CD4-positive, alpha-beta T cell treated with Interleukin-15 for 4 hours (primary cell): ENCODE data around the gene IL1RAPL2.
"Not testable (repeated sequence)": the region's sequence is repeated elsewhere in the genome, so short reads cannot be mapped to it uniquely, and the experiment has no call there.

Source experiments
- DNase-seq: peaks from one replicate; pipeline ENCODE4 v3.0.0-alpha.2; 2020; ENCODE audit warnings: low spot score

IL1RAPL2 gene

DNA sequence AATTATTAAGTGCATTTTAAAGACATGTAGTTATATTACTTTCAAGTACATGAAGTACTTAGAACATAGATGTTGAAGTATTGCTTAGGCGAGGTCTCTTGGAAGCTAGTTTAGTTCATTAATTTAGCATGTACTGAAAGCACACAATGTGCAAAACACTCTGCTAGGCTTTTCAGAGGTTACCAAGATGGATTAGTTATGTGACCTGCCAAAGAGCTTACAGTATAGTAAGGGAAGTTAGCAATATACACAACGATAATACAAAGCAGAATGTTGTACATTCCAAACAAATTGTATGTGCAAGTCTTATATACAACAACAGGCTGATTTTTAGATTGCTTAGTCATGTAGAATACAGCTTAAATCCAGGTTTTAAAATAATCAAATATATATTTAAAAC is 1137.9 kb downstream of the IL1RAPL2 start:
- no peak for DNase-seq

DNA sequence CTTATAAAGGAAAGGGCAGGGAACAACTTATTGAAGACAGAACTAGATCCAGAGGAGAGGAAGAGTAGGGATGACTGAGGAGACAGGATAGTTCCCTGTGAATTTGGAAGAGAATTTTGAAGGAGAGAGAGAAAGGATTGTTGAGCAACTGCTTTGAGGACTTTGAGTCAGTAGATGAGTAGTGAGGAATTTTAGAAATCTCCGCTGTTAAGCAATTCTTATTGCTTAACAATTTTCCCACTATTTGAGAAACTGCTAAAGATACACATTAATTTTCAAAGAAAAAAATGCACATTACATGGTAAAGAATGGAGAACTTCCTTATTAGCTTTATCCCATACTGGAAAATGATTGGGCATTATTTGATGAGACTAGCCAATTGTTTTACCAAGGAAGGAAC is 1140.0 kb downstream of the IL1RAPL2 start:
- no peak for DNase-seq

DNA sequence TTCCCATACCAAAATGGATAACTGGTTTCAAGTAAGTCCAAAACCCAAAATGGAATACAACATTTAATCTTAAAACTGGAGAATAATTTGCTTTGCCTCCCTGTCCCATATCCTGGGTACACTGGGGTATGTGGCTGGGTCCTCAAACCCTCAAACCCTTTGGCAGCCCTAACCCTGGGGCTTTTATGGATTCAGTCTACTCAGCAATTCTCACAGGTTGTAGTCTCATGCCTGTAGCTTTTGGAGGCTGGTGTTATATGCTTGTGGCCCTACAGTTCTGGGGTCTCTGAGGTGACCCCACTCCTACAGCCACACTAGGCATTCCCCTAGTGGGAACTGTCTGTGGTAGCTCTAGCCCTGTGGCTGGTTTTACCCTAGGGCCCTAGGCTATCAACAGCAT is 1145.8 kb downstream of the IL1RAPL2 start:
- no peak for DNase-seq

DNA sequence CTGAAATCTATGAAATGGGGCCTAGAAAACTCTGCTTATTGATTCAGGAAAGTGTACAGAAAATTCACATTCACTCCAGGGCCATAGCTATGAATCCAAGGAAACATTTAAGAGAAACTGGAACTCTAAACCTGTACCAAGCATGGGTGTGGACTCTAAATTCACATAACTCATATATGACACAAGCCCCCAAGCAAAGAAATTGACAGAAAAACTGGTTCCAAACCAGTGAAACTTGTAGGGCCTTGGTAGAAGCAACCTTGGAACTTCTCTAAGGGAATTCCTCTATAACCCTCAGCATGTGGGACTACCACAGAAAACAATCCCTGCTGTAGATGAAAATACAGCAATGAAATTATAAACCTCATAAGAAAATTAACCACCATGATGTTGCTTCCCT is 1149.7 kb downstream of the IL1RAPL2 start:
- no peak for DNase-seq

DNA sequence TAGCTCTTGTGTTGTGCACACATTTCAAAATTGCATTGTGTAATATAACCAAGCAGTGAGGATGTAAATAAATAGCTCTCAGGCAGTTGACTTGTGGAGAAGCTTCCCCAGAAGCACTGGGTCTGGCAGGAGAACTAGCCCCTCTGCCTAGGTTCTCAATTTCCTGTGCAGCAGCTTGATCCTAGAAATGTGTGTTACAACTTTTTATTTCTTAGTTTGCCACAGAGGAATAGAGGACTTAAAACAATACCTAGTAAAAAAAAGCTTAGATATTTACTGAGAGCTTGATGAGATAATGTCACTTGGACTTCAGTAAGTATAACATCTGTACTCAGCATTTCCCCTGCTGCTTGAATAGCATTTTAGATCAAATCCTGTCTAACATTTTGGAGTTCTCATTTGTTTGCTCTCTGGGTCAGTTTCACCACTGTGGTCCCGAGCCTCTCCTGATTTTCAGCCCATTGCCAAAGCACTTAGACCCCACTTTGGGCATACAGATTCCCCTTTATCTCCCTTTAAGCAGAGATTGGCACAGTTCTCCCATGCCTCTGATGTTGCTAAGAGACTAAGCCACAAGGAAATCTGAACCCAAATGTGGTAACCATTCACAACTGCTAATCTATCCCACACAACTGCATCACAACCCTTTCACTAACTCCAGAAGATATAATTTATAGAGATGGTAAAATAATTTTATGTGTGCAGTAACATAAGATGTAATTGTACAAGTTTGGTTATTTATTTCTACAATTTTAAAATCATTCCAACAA is 1158.2 kb downstream of the IL1RAPL2 start:
- no peak for DNase-seq

DNA sequence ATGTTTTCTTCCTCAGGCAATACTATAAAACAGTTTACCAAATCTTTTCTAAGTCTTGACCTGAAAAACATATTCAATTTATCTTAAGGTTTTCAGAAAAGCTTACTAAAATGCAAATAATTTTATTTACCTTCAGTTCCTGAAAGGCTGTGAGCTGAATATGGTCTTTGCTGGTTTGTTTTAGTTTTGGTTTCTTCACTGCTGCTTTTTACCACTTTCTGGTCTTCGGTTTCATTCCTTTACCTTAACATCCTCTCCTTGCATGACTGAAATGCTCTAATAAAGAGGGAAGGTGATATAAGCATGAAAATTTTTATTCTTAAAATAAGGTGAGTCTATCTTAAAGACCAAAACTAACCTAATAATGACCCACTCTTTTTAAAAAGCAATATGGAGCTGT is 1159.2 kb downstream of the IL1RAPL2 start:
- DNase-seq, result no peak

DNA sequence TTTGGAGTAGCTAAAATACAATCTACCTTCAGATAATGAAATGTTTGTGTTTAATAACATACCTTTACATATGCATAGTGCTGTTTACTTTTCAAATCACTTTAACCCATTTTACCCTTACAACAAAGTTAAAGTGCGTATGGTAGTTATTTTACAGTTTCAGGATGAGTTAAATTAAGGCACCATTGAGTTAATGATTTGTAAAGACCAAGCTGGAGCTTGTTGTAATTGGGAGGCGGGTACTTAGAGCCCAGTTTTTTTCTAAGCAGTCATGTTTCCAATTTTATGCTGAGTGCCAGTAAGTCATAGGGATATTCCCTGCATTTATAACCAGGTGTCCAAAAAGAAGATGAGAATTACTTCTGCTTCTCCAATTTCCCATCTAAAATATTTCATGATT is 1172.2 kb downstream of the IL1RAPL2 start:
- DNase-seq, result no peak

DNA sequence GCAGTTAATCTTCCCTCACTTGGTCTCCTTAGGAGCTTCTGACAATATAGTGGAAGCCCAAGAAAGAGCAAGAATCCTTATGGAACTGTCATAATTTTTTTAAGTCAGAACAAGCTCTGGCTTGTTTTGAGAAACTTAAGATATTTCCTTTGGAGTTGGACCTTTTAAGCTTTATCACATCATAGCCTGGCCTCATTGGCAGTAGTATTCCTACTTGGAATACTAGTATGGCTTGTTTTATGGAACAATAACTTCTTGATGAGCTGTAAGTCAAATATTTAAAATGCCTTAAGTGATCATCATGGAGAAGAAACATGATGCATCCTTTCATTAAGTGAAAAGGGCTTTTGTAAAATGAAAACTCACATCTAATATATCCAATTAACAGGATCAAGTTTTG is 1178.3 kb downstream of the IL1RAPL2 start:
- no peak for DNase-seq

DNA sequence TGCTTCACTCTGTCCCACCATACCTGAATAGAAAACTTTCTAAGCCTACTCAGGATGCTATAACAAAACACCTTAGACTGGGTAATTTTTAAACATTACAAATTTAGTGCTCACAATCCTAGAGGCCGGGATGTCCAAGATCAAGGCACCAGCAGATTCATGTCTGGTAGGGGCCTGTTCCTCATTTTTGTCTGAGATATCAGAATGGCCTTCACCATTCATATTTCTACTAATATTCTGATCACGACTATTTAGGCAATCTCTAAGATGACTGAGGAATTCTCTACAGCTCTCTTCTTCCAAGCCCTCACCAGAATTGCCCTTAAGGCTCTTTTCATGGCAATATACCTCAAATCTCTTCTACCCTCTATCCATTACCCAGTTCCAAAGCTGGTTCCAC is 1178.9 kb downstream of the IL1RAPL2 start:
- no peak for DNase-seq

DNA sequence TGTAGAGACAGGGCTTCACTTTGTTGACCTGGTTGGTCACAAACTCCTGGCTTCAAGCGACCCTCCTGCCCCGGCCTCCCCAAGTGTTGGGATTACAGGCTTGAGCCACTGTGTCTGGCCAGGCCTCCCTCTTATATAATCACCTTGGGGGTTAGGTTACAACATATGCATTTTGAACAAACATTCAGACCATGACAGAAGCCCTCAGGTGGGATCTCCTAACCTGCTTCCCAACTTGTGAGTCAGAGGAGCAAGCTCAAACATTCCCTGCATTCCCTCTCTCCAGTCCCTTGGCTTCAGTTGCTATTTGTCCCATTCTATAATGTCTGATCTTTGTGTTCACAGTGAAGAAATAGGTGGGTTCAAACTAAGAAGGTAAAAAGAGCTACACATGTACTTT is 1179.9 kb downstream of the IL1RAPL2 start:
- no peak for DNase-seq

DNA sequence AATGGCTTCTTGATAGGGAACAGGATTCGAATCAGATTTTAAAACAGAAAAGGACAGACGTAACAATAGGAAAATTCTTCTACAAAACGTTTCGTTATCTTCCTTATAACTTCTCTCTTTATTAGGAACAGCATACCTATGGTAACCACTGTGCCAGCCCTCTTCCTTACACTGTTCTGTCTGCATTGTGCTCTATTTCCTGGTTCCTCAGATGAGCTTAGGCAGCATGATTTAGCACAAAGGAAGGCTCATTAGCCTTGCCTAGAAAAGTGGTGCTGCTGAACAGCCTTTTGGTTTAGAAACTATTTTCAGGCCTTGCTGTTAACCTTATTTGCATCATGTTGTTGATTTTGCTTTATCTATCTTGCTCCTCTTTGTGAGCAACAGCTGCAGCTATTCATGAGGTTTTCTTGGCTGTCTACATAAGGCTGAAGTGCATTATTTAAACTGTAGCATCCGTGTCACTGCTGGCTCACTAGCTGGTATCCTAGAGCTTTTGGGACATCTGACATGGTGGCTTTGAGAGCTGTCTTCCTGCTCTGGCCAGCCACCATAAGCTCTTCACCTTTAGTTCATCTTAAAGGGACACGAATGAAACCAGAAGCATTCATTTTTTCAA is 1186.4 kb downstream of the IL1RAPL2 start:
- no peak for DNase-seq

DNA sequence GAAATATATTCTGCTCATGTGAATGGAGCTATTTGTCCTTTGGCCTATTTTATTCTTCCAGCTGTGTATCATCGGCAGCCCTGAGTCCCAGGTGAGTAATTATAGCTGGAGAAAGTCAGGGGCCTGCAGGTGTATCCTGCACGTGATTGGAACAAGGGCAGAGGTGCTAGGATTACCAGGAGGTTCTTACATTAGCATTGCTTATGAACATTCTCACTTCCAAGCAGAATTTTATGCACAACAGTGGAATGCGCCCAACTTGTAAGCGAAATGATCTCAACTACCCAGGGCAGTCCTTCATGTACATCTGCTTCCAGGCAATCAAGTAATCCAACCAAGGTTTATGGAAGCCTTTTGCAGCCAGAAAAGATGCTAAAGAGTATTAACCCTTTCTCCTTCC is 1187.4 kb downstream of the IL1RAPL2 start:
- no peak for DNase-seq

DNA sequence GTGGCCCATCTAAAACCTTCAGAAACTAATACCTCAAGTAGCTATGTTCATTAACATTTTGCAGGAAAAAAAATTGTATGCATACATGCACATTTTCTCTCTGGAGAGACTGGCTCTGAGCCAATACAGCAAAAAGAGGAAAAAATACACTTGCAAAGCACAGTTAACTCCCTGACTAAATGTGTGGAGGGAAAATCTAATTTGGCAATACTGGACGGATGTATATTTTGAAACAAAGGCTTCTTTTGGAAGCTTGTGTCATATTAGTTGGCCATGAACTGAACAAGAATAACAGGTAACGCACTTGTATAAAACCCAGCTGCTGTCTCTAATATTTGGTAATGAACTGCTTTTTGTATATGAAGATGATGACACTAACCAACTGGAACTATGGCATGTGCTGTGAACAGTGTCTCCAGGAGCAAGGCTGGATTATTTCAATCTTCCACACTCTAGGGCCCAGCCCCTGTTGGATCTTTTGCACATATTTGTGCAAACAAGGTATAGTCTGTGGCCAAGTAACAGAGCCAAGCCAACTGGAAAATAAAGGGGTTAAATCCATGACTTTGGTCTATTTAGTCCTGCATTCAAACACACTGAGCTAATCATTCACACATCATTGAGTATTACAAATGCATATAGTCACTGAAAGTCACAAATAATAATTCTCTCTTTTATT is 1188.4 kb downstream of the IL1RAPL2 start:
- DNase-seq, result no peak

DNA sequence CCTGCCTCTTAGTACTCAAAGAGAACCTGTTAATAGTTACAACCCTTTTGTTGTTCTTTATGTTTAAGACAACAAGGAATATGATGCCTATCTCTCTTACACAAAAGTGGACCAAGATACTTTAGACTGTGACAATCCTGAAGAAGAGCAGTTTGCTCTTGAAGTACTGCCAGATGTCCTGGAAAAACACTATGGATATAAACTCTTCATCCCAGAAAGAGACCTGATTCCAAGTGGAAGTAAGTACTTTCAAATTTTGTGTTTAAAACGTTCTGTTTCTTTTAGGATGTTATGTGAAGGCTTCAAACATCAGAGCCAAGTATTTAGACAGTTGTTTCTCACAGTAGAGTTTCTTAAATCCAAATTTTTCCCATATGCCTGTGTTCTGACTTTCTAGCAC is 1189.1 kb downstream of the IL1RAPL2 start:
- no peak for DNase-seq

DNA sequence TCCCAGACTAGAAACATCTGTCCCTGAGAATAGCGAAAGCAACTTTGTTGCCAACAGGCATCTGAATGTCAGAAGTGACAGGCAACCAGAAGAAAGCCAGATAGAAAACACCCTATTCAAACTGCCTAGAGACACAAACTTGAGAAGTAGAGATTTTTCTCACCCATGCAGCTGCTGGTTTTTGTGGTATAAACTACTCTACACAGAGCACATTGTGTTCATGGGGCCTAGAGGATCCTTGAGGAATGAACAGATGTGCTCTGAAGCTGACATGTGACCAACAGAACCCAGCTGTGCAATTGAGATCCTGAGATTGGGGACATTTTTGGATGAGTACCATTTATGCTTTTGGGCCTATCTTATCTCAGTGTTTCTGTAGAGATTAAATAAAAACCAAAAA is 1192.8 kb downstream of the IL1RAPL2 start:
- no peak for DNase-seq

DNA sequence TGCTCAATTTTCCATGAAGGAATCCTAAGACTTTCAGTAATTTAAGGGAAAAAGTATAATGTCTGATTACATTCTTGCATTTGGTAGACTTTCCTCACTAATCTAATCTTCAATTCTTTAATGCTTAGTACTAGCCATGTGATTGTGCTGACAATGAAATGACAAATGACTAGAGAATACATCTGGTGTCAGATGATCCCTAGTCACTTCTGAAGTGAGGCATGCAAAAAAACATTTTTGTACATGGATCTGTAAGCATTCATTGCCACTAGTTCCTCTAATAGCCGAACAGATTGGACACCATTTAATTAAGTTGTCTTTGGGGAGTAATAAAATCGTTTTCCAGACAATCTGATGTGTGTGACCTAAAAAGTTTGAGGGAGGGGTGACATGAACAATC is 1193.6 kb downstream of the IL1RAPL2 start:
- DNase-seq, result no peak

DNA sequence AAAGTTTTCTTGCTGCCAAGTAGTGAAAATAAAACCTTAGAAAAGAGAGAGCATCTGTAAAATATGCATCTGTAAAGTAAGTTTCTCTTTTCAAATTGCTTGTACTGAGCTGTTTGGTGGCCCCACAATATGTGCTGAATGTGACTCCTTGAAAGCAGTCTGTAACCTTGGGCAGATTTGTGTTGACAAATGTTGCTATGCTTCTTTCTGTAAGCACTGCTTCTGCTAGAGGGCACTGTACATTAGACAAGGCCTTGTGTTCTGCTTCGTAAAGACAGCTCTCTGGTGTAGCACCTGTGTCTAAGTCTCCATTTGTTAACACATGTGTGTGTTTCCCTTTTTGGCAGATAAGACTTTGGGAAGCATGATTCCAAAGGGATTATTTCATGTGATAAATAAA is 1199.7 kb downstream of the IL1RAPL2 start:
- DNase-seq, result no peak

DNA sequence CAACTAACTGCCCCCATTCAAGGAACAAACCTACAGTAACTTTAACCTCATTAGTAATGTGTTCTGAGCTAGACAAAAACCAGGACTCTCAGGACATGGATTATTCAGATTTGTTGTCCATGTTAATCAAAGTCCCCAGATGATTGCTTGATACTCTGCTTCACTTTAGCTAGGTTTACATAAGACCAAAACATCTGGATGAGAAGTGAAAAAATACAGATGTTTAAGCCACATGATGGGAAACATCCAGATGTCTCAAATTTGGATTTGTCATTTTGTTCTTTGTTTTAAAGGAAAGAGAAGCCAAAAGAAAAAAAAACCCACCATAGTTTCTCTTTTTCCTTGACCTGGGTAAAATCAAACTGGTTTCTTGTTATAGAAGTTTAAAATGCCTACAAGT is 1207.8 kb downstream of the IL1RAPL2 start:
- no peak for DNase-seq

DNA sequence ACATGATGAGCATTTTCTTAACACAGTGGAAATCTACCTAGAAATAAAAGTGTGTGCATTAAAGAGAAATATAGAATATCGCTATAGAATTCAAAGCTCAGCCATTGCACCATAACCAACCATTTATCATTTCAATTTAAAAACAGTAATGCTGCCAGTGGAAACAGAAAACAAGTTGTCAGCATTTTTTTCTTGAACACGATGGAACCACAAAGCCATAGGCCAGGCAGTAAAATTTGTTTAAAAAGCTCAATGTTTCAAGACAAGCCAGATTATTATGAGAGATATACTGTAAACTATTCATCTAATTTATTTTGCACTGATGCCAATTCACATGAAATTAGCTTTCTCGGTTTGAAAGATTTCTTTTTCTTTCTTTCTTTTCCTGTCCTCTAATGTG is 1209.7 kb downstream of the IL1RAPL2 start:
- no peak for DNase-seq

DNA sequence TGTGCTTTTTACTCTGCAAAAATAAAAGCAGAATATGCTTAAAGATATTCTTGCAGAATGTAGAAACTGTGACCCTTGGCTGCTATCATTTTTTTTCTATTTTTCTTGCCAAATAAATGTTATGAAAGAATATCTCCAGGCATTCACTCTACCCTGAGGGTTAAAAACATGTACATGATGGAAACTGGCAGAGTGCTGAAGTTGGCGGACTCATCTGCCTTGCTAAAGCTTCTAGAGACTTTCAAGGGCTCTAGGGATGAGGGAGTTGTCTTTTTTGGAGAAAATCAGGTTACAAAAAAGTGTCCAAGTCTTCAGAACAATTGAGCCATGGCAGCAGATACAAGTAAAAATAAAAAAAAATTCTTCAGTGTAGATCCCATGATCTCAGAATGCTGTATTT is 1215.8 kb downstream of the IL1RAPL2 start:
- DNase-seq, result no peak

DNA sequence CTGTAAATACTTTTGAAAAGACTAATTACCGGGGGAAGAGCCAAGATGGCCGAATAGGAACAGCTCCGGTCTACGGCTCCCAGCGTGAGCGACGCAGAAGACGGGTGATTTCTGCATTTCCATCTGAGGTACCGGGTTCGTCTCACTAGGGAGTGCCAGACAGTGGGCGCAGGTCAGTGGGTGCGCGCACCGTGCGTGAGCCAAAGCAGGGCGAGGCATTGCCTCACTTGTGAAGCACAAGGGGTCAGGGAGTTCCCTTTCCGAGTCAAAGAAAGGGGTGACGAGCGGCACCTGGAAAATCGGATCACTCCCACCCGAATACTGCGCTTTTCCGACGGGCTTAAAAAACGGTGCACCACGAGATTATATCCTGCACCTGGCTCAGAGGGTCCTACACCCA is 1230.9 kb downstream of the IL1RAPL2 start:
- DNase-seq, result not testable (repeated sequence)

DNA sequence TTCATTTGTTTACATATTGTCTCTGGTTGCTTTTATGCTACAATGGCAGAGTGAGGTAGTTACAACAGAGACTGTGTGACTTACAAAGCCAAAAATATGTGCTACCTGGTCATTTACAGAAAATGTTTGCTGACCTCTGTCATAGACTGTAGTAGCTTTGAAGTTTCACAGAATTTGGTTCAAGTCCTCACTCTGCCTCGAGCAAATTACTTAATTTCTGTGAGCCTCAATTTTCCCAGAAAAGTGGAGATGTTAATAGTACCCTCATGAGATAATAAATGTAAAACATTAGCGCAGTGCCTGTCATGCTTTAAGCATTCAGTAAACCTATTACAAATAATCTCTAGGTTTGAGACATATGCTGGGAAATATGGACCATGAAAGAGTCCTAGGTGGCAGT is 1237.9 kb downstream of the IL1RAPL2 start:
- DNase-seq, result no peak

DNA sequence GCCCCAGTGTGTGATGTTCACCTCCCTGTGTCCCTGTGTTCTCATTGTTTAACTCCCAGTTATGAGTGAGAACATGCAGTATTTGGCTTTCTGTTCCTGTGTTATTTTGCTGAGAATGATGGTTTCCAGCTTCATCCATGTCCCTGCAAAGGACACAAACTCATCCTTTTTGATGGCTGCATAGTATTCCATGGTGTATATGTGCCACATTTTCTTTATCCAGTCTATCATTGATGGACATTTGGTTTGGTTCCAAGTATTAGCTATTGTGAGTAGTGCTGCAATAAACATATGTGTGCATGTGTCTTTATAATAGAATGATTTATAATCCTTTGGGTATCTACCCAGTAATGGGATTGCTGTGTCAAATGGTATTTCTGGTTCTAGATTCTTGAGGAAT is 1239.7 kb downstream of the IL1RAPL2 start:
- not testable (repeated sequence) for DNase-seq

DNA sequence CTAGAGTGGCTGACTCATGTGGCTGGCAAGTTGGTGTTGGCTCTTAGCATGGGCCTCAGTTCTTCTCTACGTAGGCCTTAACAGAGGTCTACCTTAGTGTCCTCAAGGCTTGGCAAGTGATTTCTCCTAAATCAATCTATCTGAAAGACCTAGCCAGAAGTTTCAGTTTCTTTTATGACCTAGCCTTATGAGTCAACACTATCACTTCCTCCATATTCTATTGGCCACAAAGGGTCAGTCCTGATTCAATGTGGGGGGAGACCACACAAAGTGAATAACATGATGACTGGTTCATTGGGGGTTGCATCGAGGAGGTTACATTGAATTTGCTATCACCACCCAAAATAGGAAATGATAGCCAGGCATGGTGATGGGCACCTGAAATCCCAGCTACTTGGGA is 1250.5 kb downstream of the IL1RAPL2 start:
- no peak for DNase-seq
